CD14-positive monocyte (primary cell): ENCODE measurements around the gene SMG7. TPM values are rescaled to one million over a fixed set of nuclear protein-coding genes. Genes with fewer than 3 reads are reported as not detected.

ENCODE experiments used
- DNase-seq, 3 donors: peaks; one replicate each; pipeline ENCODE4 v3.0.0-alpha.2; 2011 to 2022
- H2AFZ ChIP-seq: 2 replicates; pipeline ENCODE4 v1.6.0; 2012; ENCODE audit warnings: mild to moderate bottlenecking, low read depth, low read length, inconsistent platforms; ENCODE audit not compliant: insufficient read depth, poor library complexity, severe bottlenecking
- H3K27ac ChIP-seq, 2 donors: 1 replicate in 1 of 2; 2 replicates in 1 of 2; pipeline ENCODE4 v1.5.1; 2012 to 2013; ENCODE audit warnings: low read length in 2 of 2, control low read depth in 1 of 2, inconsistent platforms in 1 of 2, low read depth in 1 of 2, mild to moderate bottlenecking in 1 of 2
- H3K27me3 ChIP-seq, 2 donors: one replicate each; pipeline versions ENCODE4 v1.6.0 to v1.6.1; 2011 to 2013; ENCODE audit warnings: low read length in 2 of 2; ENCODE audit not compliant: control insufficient read depth in 2 of 2, insufficient read depth in 2 of 2
- H3K36me3 ChIP-seq, 2 donors: replicated peaks in 1 of 2; 1 replicate in 1 of 2; 2 replicates in 1 of 2; pipeline versions ENCODE4 v1.5.1 to v1.6.1; 2012 to 2013; ENCODE audit warnings: low read length in 2 of 2, control low read depth in 1 of 2, inconsistent platforms in 1 of 2, mild to moderate bottlenecking in 1 of 2; ENCODE audit not compliant: insufficient read depth in 2 of 2, control insufficient read depth in 1 of 2
- H3K4me1 ChIP-seq, 2 donors: 1 replicate in 1 of 2; 2 replicates in 1 of 2; pipeline versions ENCODE4 v1.5.1 to v1.6.1; 2012 to 2013; ENCODE audit warnings: low read length in 2 of 2, control low read depth in 1 of 2, inconsistent platforms in 1 of 2, mild to moderate bottlenecking in 1 of 2, moderate library complexity in 1 of 2; ENCODE audit not compliant: insufficient read depth in 2 of 2, control insufficient read depth in 1 of 2
- H3K4me2 ChIP-seq: replicated peaks from 2 replicates; pipeline ENCODE3; 2012; ENCODE audit warnings: low read length, moderate library complexity, mild to moderate bottlenecking; ENCODE audit not compliant: poor library complexity, severe bottlenecking; ENCODE audit errors: extremely low read depth
- H3K4me3 ChIP-seq, 3 experiments: fragments of 200-600 bp in 1 of 3; sonication (generic) in 1 of 3; replicated peaks in 1 of 3; 1 replicate in 2 of 3; 2 replicates in 1 of 3; pipeline ENCODE4 v1.5.1; 2011 to 2013; ENCODE audit warnings: low read length in 3 of 3, mild to moderate bottlenecking in 3 of 3, control low read depth in 2 of 3, low read depth in 2 of 3, inconsistent platforms in 1 of 3, moderate library complexity in 1 of 3
- H3K79me2 ChIP-seq: 2 replicates; pipeline ENCODE4 v1.6.0; 2012; ENCODE audit warnings: mild to moderate bottlenecking, control low read depth, inconsistent platforms, low read length, moderate library complexity; ENCODE audit not compliant: insufficient read depth
- H3K9ac ChIP-seq: 2 replicates; pipeline ENCODE4 v1.6.0; 2017; ENCODE audit warnings: low read length, mild to moderate bottlenecking; ENCODE audit not compliant: insufficient read depth, poor library complexity, severe bottlenecking
- H3K9me3 ChIP-seq, 2 donors: replicated peaks in 1 of 2; 1 replicate in 1 of 2; 2 replicates in 1 of 2; pipeline versions ENCODE4 v1.5.1 to v1.6.1; 2012 to 2013; ENCODE audit warnings: low read length in 2 of 2, control low read depth in 1 of 2; ENCODE audit not compliant: control insufficient read depth in 1 of 2, insufficient read depth in 1 of 2
- H4K20me1 ChIP-seq: 2 replicates; pipeline ENCODE4 v1.6.0; 2012; ENCODE audit warnings: mild to moderate bottlenecking, low read length, control low read depth, moderate library complexity; ENCODE audit not compliant: insufficient read depth
- H3K27ac Mint-ChIP-seq, 7 donors: one replicate each; pipeline ENCODE4 v1.8.0; 2020; ENCODE audit warnings: mild to moderate bottlenecking in 7 of 7, mixed read lengths in 7 of 7, moderate library complexity in 6 of 7, inconsistent platforms in 2 of 7
- H3K27me3 Mint-ChIP-seq, 3 donors: one replicate each; pipeline ENCODE4 v1.8.0; 2021 to 2022; ENCODE audit warnings: low read depth in 3 of 3, mild to moderate bottlenecking in 3 of 3, mixed read lengths in 3 of 3, moderate library complexity in 3 of 3, inconsistent platforms in 1 of 3
- H3K36me3 Mint-ChIP-seq, 2 donors: one replicate each; pipeline ENCODE4 v1.8.0; 2020; ENCODE audit warnings: mixed read lengths in 2 of 2, inconsistent platforms in 1 of 2, mild to moderate bottlenecking in 1 of 2
- H3K4me1 Mint-ChIP-seq: one replicate; pipeline ENCODE4 v1.8.0; 2020; ENCODE audit warnings: mild to moderate bottlenecking, mixed read lengths
- H3K4me3 Mint-ChIP-seq, 2 donors: one replicate each; pipeline ENCODE4 v1.8.0; 2020; ENCODE audit warnings: mild to moderate bottlenecking in 2 of 2, mixed read lengths in 2 of 2, moderate library complexity in 1 of 2
- H3K9me3 Mint-ChIP-seq, 7 donors: one replicate each; pipeline ENCODE4 v1.8.0; 2020 to 2022; ENCODE audit warnings: mixed read lengths in 7 of 7, mild to moderate bottlenecking in 6 of 7, moderate library complexity in 6 of 7, inconsistent platforms in 2 of 7
- CTCF ChIP-seq: fragments of 200-600 bp; IDR thresholded peaks from one replicate; pipeline ENCODE4 v1.8.0; 2022; ENCODE audit warnings: antibody characterized with exemption, mild to moderate bottlenecking
- WGBS: methylation state at CpG from one replicate; pipeline ENCODE4 v1.1.5; 2013; ENCODE audit warnings: missing lambda C conversion rate; ENCODE audit not compliant: insufficient coverage; 5-methylcytosine and 5-hydroxymethylcytosine counted together
- intact Hi-C, 2 donors: fragments of 100-400 bp; cut with micrococcal nuclease; formaldehyde crosslinking; loops; one replicate each; pipeline versions ENCODE4 v1.15.0 to v1.15.1; 2023
- polyA plus RNA-seq, 3 donors: library from polyadenylated mRNA; depleted of rRNA in 1 of 3; unstranded in 2 of 3; stranded (reverse) in 1 of 3; fragments of 300-500 nt in 2 of 3; fragments of >200 nt in 1 of 3; fragmentation: Illumina TruSeq in 2 of 3; gene quantifications; 1 replicate in 2 of 3; 2 replicates in 1 of 3; pipeline ENCODE4 v1.2.3, GENCODE V29; 2012 to 2021

The SMG7 gene
- polyA plus RNA-seq, 3 donors = 11.5 to 31.3 (median 19.4) TPM

DNA sequence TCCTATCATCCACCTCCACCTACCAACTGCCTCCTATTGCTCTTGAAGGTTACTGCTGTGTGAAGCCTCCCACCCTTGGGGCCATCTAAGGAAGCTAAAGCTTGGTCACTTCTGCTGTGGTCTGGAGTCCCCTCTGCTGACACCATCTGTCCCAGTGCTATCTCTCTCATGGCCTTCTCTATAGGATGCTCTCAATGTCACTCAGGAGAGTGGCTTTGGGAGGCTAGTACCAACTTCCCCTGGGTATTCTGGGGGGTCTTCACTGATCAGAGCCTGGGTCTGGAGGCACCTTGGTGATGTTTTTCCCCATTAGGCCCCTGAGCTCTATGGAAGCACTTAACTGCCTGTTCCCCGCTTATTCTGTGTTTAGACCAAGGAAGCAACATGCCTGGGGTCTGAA is 130.2 kb downstream of the SMG7 start:
- peak overlapping the region; percentile 8 to 98 for H3K27ac ChIP-seq
- no peak for TF ChIP-seq CTCF
- intact Hi-C loops = no loop called here
- peaks cover 93% of the 10 kb centered on the region for H3K4me1 Mint-ChIP-seq
- no peak overlapping the region for H3K4me3 Mint-ChIP-seq
- no peaks in the 10 kb centered on the region for H4K20me1 ChIP-seq
- 100% methylated on average over 1 of the region's 1 CpG for WGBS
- peaks cover 0 to 3% (median 0%) of the 10 kb centered on the region in 7 donors for H3K9me3 Mint-ChIP-seq
- no peaks in the 10 kb centered on the region for H3K27me3 ChIP-seq
- H3K4me3 ChIP-seq = no peak overlapping the region
- no peak overlapping the region for H3K9ac ChIP-seq
- H3K79me2 ChIP-seq = peaks cover 27% of the 10 kb centered on the region
- no peaks in the 10 kb centered on the region for H3K36me3 ChIP-seq
- DNase-seq = no peak
- H3K4me1 ChIP-seq = peaks cover 89 to 99% of the 10 kb centered on the region in 2 donors
- H3K27me3 Mint-ChIP-seq = no peaks in the 10 kb centered on the region
- H3K4me2 ChIP-seq = no peak overlapping the region
- no peak overlapping the region for H2AFZ ChIP-seq
- H3K27ac Mint-ChIP-seq = peak overlapping the region; percentile 31 to 100 (median 100)
- H3K36me3 Mint-ChIP-seq = peaks cover 4 to 15% of the 10 kb centered on the region in 2 donors
- H3K9me3 ChIP-seq = no peaks in the 10 kb centered on the region

Other genes with a start within 250 kb of the SMG7 start
- gene NMNAT2, start 54.1 kb upstream of the SMG7 start, polyA plus RNA-seq = under 1 TPM in 2 of 3 donors, not detected in 1; 0.22 to 0.43 TPM
- 100 to 1,000 TPM; 509 to 697 (median 557) TPM for gene NCF2, start 118.0 kb downstream of the SMG7 start, polyA plus RNA-seq
- gene ARPC5, start 163.3 kb downstream of the SMG7 start, polyA plus RNA-seq = 1,000 to 10,000 TPM in 2 of 3 donors, 100 to 1,000 TPM in 1; 110 to 1,089 (median 1,064) TPM
- not detected for gene APOBEC4, start 180.8 kb downstream of the SMG7 start, polyA plus RNA-seq